Measurements from ENCODE around the gene BAHD1.

- no peak for TF ChIP-seq CTCF (IDR thresholded peaks at IDR 0.05)
- TF ChIP-seq MAX (IDR thresholded peaks at IDR 0.05; ENCODE audit: low read depth): no peak
- TF ChIP-seq POLR2AphosphoS5 (IDR thresholded peaks at IDR 0.05; ENCODE audit: low read depth, low read length): no peak
- no peak for TF ChIP-seq SMC3 (IDR thresholded peaks at IDR 0.05; ENCODE audit: low read depth, low read length)
- TF ChIP-seq TAF1 (IDR thresholded peaks at IDR 0.05; ENCODE audit: borderline replicate concordance, low read depth, low read length): no peak
- TF ChIP-seq EP300 (IDR thresholded peaks at IDR 0.05; ENCODE audit: borderline replicate concordance in 1 of 2, low read depth in 1 of 2, low read length in 1 of 2): no peak
- no peak for TF ChIP-seq GABPA (IDR thresholded peaks at IDR 0.05; ENCODE audit: low read depth)
- TF ChIP-seq YY1 (IDR thresholded peaks at IDR 0.05; ENCODE audit: low read depth): no peak
- TF ChIP-seq USF2 (IDR thresholded peaks at IDR 0.05; ENCODE audit: borderline replicate concordance, low read depth, low read length): no peak
- TF ChIP-seq EZH2phosphoT487 (IDR thresholded peaks at IDR 0.05; ENCODE audit: borderline replicate concordance, low read depth): no peak
- no peak for TF ChIP-seq PBX3 (IDR thresholded peaks at IDR 0.05)
Measured at GRCh38 chr15:40398413-40398873, 42.3 kb upstream of the BAHD1 start.
